Mesothelial cell of epicardium (in vitro differentiated cells): ENCODE data around the gene LCLAT1. TPM values are rescaled to one million over a fixed set of nuclear protein-coding genes. Genes with fewer than 3 reads are reported as not detected.

Experiments
- DNase-seq, 2 experiments: peaks; one replicate each; pipeline ENCODE4 v3.0.0; 2021; ENCODE audit warnings: low spot score in 2 of 2; ENCODE audit not compliant: unreplicated experiment in 2 of 2
- H3K27ac Mint-ChIP-seq: 2 replicates; pipeline ENCODE4 v1.8.0; 2021; ENCODE audit warnings: mixed read lengths
- H3K27me3 Mint-ChIP-seq: 2 replicates; pipeline ENCODE4 v1.8.0; 2021; ENCODE audit warnings: low read depth, mixed read lengths
- H3K36me3 Mint-ChIP-seq: 2 replicates; pipeline ENCODE4 v1.8.0; 2021; ENCODE audit warnings: mixed read lengths
- H3K4me1 Mint-ChIP-seq: 2 replicates; pipeline ENCODE4 v1.8.0; 2021; ENCODE audit warnings: mixed read lengths
- H3K4me3 Mint-ChIP-seq: 2 replicates; pipeline ENCODE4 v1.8.0; 2021; ENCODE audit warnings: mild to moderate bottlenecking, moderate library complexity, mixed read lengths
- H3K9me3 Mint-ChIP-seq: 2 replicates; pipeline ENCODE4 v1.8.0; 2021; ENCODE audit warnings: mixed read lengths
- CTCF ChIP-seq: fragments of 200-600 bp; sonication (generic); IDR thresholded peaks from one replicate; pipeline ENCODE4 v1.5.0; 2021; ENCODE audit warnings: antibody characterized with exemption; ENCODE audit not compliant: unreplicated experiment
- total RNA-seq: library from RNA; stranded (reverse); gene quantifications from 3 replicates; pipeline ENCODE4 v1.2.1, GENCODE V29; 2021

The LCLAT1 gene
- total RNA-seq, 1 donor from 2014 or later = 23.2 TPM

GRCh38 chr2:30653847-30654246, 206.8 kb downstream of the LCLAT1 start:
- DNase-seq = no peak

GRCh38 chr2:30654404-30654803, 207.4 kb downstream of the LCLAT1 start:
- no peak for DNase-seq
- Mint-ChIP-seq H3K27ac (no peak overlapping the region), H3K27me3 (no peaks in the 10 kb centered on the region), H3K4me3 (no peak overlapping the region), H3K4me1 (no peaks in the 10 kb centered on the region), H3K9me3 (no peaks in the 10 kb centered on the region), H3K36me3 (no peaks in the 10 kb centered on the region)
- no peak for TF ChIP-seq CTCF

More at GRCh38 chr2:30653847-30654246, 206.8 kb downstream of the LCLAT1 start:
- H3K27me3 Mint-ChIP-seq = no peaks in the 10 kb centered on the region
- no peak for TF ChIP-seq CTCF
- no peak overlapping the region for H3K27ac Mint-ChIP-seq
- H3K4me3 Mint-ChIP-seq = no peak overlapping the region
- H3K4me1 Mint-ChIP-seq = peaks cover 2% of the 10 kb centered on the region
- no peaks in the 10 kb centered on the region for H3K9me3 Mint-ChIP-seq
- H3K36me3 Mint-ChIP-seq = no peaks in the 10 kb centered on the region

GRCh38 chr2:30655211-30655610, 208.2 kb downstream of the LCLAT1 start:
- no peaks in the 10 kb centered on the region for H3K36me3 Mint-ChIP-seq
- DNase-seq = no peak
- H3K27ac Mint-ChIP-seq = no peak overlapping the region
- H3K27me3 Mint-ChIP-seq = no peaks in the 10 kb centered on the region
- H3K4me1 Mint-ChIP-seq = no peaks in the 10 kb centered on the region
- no peak for TF ChIP-seq CTCF
- peaks cover 3% of the 10 kb centered on the region for H3K9me3 Mint-ChIP-seq
- H3K4me3 Mint-ChIP-seq = no peak overlapping the region

- Mint-ChIP-seq H3K36me3 (no peaks in the 10 kb centered on the region), H3K4me1 (no peaks in the 10 kb centered on the region), H3K27ac (no peak overlapping the region), H3K9me3 (peaks cover 3% of the 10 kb centered on the region), H3K4me3 (no peak overlapping the region), H3K27me3 (no peaks in the 10 kb centered on the region)
- no peak for DNase-seq
- no peak for TF ChIP-seq CTCF
Measured at GRCh38 chr2:30655660-30656059, 208.6 kb downstream of the LCLAT1 start.

- H3K36me3 Mint-ChIP-seq = no peaks in the 10 kb centered on the region
- H3K4me1 Mint-ChIP-seq = no peaks in the 10 kb centered on the region
- no peak overlapping the region for H3K27ac Mint-ChIP-seq
- H3K27me3 Mint-ChIP-seq = no peaks in the 10 kb centered on the region
- TF ChIP-seq CTCF = no peak
- H3K9me3 Mint-ChIP-seq = peaks cover 3% of the 10 kb centered on the region
- DNase-seq = no peak
- H3K4me3 Mint-ChIP-seq = no peak overlapping the region
Measured at GRCh38 chr2:30656079-30656478, 209.0 kb downstream of the LCLAT1 start.
